RWPE2 (cell line): ENCODE results near the gene OR4K1.
"Not testable (repeated sequence)": the region's sequence is repeated elsewhere in the genome, so short reads cannot be mapped to it uniquely, and the experiment has no call there.

Experiments
- ATAC-seq: fragments of 200-7000 bp; cut with Tn5 transposase; 3 replicates; pipeline ENCODE4 v1.9.1; 2021; ENCODE audit warnings: low read depth
- DNase-seq: peaks from one replicate; pipeline ENCODE4 v3.0.0-alpha.2; 2020; ENCODE audit warnings: low spot score
- H3K27ac ChIP-seq: fragments of 450-650 bp; 2 replicates; pipeline ENCODE4 v1.5.1; 2017; ENCODE audit warnings: mild to moderate bottlenecking; ENCODE audit not compliant: poor library complexity, severe bottlenecking
- H3K27me3 ChIP-seq: fragments of 250-450 bp; sonication (Bioruptor Pico); 2 replicates; pipeline ENCODE4 v1.5.1; 2021; ENCODE audit warnings: mild to moderate bottlenecking, moderate library complexity; ENCODE audit not compliant: insufficient read depth, poor library complexity, severe bottlenecking
- H3K36me3 ChIP-seq: fragments of 250-450 bp; sonication (Bioruptor Pico); 2 replicates; pipeline ENCODE4 v1.5.1; 2020; ENCODE audit warnings: low read depth, mild to moderate bottlenecking, moderate library complexity
- H3K4me1 ChIP-seq: fragments of 250-450 bp; sonication (Bioruptor Pico); 2 replicates; pipeline ENCODE4 v1.5.1; 2021; ENCODE audit warnings: mild to moderate bottlenecking, moderate library complexity; ENCODE audit not compliant: insufficient read depth, poor library complexity, severe bottlenecking
- H3K4me3 ChIP-seq: fragments of 250-450 bp; sonication (Bioruptor Pico); 2 replicates; pipeline ENCODE4 v1.5.1; 2021; ENCODE audit warnings: mild to moderate bottlenecking, moderate library complexity; ENCODE audit not compliant: severe bottlenecking
- H3K9me3 ChIP-seq: fragments of 250-450 bp; sonication (Bioruptor Pico); 2 replicates; pipeline ENCODE4 v1.5.1; 2021; ENCODE audit warnings: mild to moderate bottlenecking, moderate library complexity; ENCODE audit not compliant: severe bottlenecking
- CTCF ChIP-seq: fragments of 450-650 bp; IDR thresholded peaks from one replicate; pipeline ENCODE4 v1.5.1; 2017; ENCODE audit warnings: mild to moderate bottlenecking, moderate library complexity; ENCODE audit not compliant: poor library complexity, severe bottlenecking

OR4K1 gene

DNA sequence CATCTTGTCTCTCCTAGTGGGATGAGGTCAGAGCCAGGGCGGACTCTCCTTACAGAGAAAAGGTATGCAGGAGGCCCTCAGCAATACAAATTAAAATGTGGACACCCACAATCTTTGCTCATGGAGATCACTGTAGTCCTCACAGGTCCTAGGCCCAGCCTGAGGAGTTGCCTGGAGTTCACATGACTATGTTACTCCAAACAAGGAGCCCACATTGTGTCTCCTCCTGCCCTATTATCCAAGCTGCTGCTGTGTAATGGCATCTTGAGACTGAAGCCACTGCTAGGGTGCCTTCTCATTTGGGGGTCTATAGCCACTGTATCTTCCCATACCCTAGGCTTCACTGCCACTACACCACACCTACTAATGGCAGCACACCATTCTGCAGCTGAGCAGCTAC is 11.0 kb downstream of the OR4K1 start:
- H3K36me3 ChIP-seq: no peaks in the 10 kb centered on the region
- H3K4me1 ChIP-seq: no peaks in the 10 kb centered on the region
- no peaks in the 10 kb centered on the region for H3K9me3 ChIP-seq
- no peak for ATAC-seq
- no peak overlapping the region for H3K4me3 ChIP-seq
- DNase-seq: no peak
- TF ChIP-seq CTCF: no peak
- no peak overlapping the region for H3K27ac ChIP-seq
- H3K27me3 ChIP-seq: peaks cover 10% of the 10 kb centered on the region

GRCh38 chr14:19947413-19948090 is 16.8 kb downstream of the OR4K1 start:
- H3K4me1 ChIP-seq: no peaks in the 10 kb centered on the region
- ATAC-seq: peak; percentile 45; the same call in 1 of the 3 replicates
- H3K27me3 ChIP-seq: peaks cover 16% of the 10 kb centered on the region
- DNase-seq: no peak
- H3K27ac ChIP-seq: no peak overlapping the region
- H3K9me3 ChIP-seq: peaks cover 2% of the 10 kb centered on the region
- no peak overlapping the region for H3K4me3 ChIP-seq
- TF ChIP-seq CTCF: no peak
- no peaks in the 10 kb centered on the region for H3K36me3 ChIP-seq

DNA sequence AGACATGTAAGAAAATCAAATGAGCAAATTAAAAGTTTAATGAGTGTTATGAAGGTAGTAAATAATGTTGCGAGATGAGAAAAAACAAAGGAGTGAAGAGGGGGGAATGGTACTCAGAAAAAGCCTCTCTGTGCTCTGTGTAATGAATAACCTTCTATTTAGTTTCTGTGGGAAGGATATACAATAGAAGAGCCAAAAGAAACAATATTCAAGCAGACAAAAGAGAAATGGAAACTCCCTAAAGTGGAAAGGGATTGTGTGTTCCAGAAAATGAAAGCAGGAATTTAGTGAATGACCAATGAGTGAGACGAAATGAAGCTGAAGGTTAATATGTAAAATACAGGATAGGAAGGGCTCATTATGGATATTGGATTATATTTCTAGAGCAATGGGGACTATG is 18.5 kb downstream of the OR4K1 start:
- DNase-seq (no peak), ATAC-seq (no peak)
- Histone ChIP-seq H3K27me3 (peaks cover 22% of the 10 kb centered on the region), H3K36me3 (no peaks in the 10 kb centered on the region), H3K4me1 (no peaks in the 10 kb centered on the region), H3K4me3 (no peak overlapping the region), H3K9me3 (peaks cover 2% of the 10 kb centered on the region), H3K27ac (no peak overlapping the region)
- TF ChIP-seq CTCF: no peak

DNA sequence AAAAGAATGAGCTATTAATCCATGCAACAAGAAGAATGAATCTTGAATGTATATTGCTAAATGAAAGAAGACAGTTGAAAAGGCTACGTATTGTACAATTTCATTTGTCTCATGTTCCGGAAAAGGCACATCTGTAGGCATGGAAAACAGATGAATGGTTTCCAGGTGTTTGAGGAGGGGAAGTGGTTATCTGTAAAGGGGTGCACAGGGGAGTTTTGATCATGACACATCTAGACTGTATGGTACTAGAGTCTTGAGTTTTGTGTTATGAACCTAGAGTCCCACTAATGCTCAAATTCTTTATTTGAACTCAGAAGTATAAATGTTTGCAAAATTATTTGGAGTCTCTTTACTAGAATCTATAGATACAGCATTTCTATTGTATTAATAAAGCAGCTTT is 39.0 kb downstream of the OR4K1 start:
- peaks cover 24% of the 10 kb centered on the region for H3K27me3 ChIP-seq
- ATAC-seq, DNase-seq, H3K9me3 ChIP-seq, H3K27ac ChIP-seq, H3K4me1 ChIP-seq, H3K4me3 ChIP-seq, H3K36me3 ChIP-seq: not testable (repeated sequence)

DNA sequence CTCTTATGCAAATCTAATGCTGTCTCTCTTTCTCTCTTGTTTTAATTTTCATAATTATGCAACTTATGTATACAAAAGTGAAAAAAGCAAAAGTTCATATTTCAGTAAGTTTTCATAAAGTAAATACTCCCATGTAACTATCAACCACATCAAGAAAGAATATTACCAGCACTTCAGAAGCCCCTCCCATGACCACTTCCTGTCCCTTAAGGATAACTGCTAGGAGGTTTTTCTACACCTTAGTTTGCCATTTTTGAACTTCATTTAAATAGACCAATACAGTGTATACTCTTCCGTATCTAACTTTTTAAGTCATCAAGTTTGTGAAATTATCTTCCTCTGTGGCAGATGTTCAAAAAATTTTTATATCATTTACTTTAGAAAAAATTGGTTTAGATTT is 44.1 kb downstream of the OR4K1 start:
- Histone ChIP-seq H3K9me3 (no peaks in the 10 kb centered on the region), H3K4me1 (no peaks in the 10 kb centered on the region), H3K27ac (no peak overlapping the region), H3K27me3 (peaks cover 17% of the 10 kb centered on the region), H3K36me3 (no peaks in the 10 kb centered on the region), H3K4me3 (no peak overlapping the region)
- DNase-seq (no peak), ATAC-seq (no peak)
- no peak for TF ChIP-seq CTCF
